Renal cortical epithelial cell (primary cell): ENCODE measurements around the gene MAFB. TPM values are rescaled to one million over a fixed set of nuclear protein-coding genes. Genes with fewer than 3 reads are reported as not detected.
"Not testable (repeated sequence)": the region's sequence is repeated elsewhere in the genome, so short reads cannot be mapped to it uniquely, and the experiment has no call there.

Experiments
- DNase-seq: peaks from one replicate; pipeline ENCODE4 v3.0.0-alpha.2; 2011; ENCODE audit warnings: low read depth
- total RNA-seq: library from RNA; depleted of rRNA; stranded (reverse); fragments of >200 nt; gene quantifications from 2 replicates; pipeline ENCODE4 v1.2.3, GENCODE V29; 2014

Gene MAFB
- 0.35 and 3.4 TPM in 2 replicates for total RNA-seq

- DNase-seq, result peak; percentile 24
Measured at GRCh38 chr20:40689100-40689942, at the start of gene MAFB. TSS of gene MAFB (minus strand) at chr20:40689236. CDS start at chr20:40688850, 386 bp downstream.

DNA sequence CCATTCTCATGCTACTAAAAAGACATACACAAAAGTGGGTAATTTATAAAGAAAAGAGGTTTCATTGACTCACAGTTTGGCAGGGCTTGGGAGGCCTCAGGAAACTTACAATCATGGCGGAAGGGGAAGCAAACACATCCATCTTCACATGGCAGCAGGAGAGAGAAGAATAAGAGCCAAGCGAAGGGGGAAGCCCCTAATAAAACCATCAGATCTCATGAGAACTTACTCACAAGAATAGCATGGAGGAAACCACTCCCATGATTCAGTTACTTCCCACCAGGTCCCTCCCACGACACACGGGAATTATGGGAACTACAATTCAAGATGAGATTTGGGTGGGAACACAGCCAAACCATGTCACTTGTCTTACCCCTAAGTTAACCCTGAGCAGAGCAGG lies 47.4 kb upstream of the MAFB start:
- DNase-seq, result not testable (repeated sequence)

DNA sequence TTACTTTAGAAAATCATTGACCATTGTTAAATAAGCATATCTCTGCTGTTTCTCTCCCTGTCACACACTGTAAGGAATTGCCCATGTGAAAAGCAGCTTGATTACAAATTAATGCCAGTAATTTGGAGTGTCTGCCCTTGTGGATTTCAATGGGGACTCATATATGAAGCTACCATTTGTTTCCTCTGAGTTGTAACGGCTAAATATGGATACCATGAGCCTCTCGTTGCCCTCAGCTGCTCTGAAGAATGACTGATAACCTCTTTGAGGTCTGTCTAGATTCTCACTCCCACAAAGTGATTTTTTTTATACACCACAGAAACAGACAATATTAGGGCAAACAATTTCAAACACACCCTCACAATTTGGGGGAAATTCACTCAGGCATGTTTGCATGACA lies 40.0 kb upstream of the MAFB start:
- no peak for DNase-seq

- no peak for DNase-seq
Measured at GRCh38 chr20:40728470-40728869, 39.4 kb upstream of the MAFB start.

DNA sequence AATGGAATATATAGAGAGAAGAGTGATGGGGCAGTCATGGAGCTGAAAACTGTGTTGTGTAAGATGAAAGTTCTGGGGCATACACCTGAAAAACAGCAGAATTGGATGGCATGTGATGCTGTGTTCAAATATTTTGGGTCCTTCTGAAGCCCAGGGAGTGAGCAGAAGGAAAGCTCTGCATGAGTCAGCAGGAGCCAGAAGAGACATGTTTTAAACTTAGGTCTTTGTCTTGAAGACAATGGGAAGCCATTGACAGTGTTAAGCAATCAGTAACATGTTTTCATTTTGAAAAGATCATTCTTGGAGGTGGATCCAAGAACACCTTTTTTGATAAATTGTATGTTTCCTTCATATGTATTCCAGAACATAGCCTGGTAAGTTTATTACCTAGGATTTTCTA lies 38.9 kb upstream of the MAFB start:
- DNase-seq, result no peak

DNA sequence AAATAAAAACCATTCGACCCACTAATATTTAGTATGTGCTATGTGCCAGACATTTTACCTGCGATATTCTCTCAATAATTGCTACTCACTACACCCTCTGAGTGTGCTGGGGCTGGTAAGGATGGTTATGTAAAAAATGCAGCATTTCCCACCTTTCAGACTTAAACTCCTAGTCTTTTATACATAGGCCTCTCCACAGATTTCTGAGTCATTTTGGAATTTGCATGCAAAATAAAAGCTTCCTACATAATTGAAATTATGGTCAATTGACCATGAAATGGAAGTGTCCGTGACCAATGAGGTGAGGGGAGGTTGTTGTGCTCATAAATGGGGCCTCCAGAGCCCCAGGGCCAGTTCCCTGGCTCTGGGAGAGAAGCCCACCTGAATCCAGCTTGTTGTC lies 37.7 kb upstream of the MAFB start:
- no peak for DNase-seq

DNA sequence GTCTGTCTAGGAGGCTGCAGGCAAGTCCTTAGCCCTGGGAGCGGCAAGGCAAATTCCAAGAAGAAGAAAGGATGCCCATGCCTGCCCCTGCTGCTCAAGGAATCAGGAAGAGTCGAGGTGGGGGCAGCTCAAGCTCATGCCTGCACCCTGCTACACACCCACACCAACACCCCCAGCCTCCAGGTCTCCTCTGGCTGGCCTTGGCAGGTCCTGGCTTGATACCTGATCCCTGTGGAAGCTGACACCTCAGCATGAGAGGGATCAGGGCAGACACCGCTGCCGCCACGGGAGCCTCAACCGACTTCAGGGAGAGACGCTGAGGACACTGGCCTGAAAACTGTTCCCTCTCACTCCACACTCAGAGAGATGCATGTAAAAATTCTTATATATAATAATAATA lies 35.5 kb upstream of the MAFB start:
- no peak for DNase-seq

DNA sequence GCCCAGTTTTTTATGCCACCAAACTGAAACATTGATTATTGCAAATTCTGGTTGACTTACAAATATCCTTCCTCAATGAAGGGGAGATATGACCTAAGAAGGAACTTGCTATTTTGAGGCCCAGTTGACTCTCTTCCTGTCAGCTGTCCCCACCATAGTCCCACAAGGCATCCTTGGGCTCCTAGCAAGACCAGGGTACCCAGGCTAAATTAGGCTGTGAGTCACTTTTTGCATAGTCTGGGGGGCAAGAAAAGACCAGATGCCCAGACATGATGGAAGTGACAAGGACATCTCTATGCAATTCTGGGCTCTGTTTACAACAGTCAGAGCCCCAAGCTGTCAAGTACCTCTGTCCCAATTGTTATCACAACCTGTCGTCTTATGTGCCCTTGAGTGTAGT lies 31.8 kb upstream of the MAFB start:
- no peak for DNase-seq

DNA sequence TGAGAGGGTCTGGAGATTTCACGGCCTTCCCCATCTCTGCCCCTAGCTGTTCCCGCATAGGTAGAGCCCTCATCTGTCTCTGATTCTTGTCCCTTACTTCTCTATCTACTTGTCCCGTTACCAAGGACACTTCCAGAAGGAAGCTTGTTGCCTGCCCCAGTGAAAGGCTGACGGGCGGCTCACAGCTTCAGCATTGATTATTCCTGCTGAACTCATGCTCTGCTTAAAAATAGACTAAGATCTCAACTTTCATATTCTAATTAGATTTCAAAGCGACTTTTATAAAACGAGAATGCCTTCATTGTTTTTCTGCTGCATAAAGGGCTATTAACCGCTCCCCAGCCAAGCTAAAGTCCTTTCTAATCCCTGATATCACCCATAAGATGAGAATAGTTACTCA lies 31.1 kb upstream of the MAFB start:
- DNase-seq, result no peak

DNA sequence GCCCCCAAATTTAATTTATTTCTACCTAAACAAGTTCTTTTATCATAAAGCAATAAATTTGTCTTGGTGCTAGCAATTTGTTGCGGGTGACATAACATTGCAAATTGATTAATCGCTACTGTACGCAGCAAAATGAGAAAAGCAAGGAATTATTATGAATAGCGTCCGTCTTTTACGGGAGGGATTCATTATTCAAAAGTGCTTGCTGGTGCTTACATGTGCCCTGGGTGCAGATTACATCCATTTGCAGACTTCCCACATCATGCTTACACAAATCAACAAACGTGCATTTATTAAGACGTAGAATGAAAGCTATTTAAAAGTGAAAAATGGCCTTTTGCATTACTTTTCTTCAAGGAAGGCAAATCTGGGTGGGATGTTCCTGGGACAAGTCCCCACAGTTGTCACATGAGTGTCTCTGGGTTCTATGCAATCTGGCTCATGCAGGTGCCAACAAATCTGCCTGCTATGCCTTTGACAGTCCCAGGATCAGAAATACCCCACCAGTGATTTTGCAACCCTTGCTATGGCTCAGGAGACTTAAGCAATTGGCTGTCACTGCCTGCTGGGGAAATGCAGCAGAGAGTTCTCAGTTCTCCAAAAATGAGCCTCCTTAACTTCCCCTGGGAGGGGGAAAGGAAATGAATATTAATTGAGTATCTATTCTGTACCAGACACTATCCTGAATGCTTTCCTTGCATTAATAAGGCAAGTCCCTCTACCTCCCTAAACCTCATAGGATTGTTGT lies 30.1 kb upstream of the MAFB start:
- DNase-seq, result no peak

GRCh38 chr20:40718214-40718977 lies 29.4 kb upstream of the MAFB start:
- DNase-seq, result no peak

- DNase-seq, result no peak
Measured at GRCh38 chr20:40717343-40717865, 28.4 kb upstream of the MAFB start.

- no peak for DNase-seq
Measured at GRCh38 chr20:40715491-40715890, 26.5 kb upstream of the MAFB start.

DNA sequence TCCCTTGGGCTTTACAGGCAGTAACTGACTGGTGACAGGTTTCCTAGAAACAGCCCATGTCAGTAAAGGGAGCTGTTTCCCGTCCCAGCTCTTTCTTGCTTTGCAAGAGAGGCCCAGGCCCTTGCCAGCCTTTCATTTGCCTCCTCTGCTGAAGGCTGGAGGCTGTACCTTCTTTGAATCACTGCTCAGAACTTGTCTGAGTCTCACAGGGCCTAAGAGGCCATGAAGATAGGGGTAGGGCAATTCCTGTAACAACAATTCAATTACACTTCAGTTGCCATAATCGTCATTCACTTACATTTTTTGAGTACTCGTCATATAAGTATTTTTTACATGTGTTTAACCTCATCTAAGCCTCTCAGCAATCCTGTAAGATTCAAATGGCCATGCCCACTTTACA lies 25.9 kb upstream of the MAFB start:
- DNase-seq, result no peak

GRCh38 chr20:40714109-40714508 lies 25.1 kb upstream of the MAFB start:
- no peak for DNase-seq

- DNase-seq, result no peak
Measured at GRCh38 chr20:40713508-40713907, 24.5 kb upstream of the MAFB start.

- no peak for DNase-seq
Measured at GRCh38 chr20:40711079-40711478, 22.0 kb upstream of the MAFB start.

DNA sequence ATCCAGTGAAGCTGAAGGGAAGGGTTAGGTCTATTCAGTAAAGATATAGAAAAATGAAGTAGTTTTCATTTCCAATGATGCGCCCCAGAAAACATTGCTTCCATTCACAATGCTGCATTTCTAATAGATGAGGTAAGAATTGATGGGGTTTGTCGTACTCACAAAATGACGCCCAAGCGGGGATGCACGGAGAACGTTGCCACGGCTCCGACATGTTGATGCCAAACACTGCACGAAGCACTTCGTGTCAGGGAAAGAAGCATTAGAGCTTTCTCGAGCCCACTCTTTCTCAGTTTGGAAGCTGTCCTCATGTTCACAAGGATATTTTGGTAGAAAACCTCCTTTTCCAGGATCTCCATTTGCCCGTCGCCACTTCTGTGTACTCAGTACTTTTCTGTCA lies 21.6 kb upstream of the MAFB start:
- DNase-seq, result no peak

DNA sequence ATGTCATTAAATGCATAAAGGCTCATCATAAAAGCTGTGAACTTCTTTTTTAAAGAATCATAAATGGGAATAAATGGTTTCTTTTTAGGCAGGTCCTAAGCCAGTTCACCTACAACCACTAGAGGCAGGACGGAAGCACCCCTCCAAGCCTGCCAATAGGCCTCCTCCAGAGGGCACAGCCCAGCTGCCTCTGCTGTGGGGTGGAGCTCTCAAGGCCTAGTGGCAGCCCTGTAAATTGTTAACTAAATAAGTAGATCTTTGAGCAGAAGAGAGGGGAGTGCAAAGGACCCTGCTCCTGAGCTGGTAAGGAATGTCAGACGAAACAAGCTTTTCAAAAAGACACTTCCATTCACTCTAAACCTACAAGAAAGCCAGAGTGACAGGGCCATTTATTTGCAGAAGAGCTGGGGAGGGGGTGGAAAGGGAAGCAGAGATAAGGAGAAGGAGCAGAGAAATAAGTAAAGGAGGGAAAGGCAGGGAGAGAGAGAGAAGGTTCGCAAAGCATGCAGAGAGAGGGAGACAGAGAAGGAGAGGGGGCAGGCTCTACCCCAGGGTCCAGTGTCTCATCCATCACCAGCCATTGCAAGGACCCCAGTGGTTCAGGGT lies 18.0 kb upstream of the MAFB start:
- DNase-seq, result peak; percentile 5

DNA sequence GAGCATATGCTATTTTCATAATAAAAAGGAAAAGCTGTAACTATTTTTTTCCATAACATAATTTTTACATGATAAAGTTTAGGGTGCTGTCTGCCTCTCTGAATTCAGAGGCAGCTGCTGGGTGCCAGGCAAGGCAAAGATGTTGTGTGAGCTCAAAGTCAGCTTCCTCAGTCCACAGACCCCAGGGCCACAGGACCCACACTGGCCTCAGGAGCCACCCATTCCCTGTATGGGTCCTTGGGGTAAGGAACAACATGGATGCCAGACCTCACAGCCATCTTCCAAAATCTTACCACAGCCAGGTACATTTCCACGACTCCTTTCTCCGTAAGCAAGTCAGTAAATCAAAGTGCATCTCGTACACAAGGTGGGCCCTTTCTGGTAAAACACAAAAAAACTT lies 16.4 kb upstream of the MAFB start:
- no peak for DNase-seq

- no peak for DNase-seq
Measured at GRCh38 chr20:40704828-40705227, 15.8 kb upstream of the MAFB start.
